Measurements from ENCODE around the gene GAK.
"Not testable (repeated sequence)": the region's sequence is repeated elsewhere in the genome, so short reads cannot be mapped to it uniquely, and the experiment has no call there.

Gene GAK

GRCh38 chr4:808860-809570 lies 123.1 kb downstream of the GAK start:
- no peak for DNase-seq (ENCODE audit: low read depth)

GRCh38 chr4:807792-808191 lies 124.3 kb downstream of the GAK start:
- no peak for DNase-seq (ENCODE audit: low read depth)

GRCh38 chr4:806979-807378 lies 125.1 kb downstream of the GAK start:
- not testable (repeated sequence) for DNase-seq (ENCODE audit: low read depth)

DNA sequence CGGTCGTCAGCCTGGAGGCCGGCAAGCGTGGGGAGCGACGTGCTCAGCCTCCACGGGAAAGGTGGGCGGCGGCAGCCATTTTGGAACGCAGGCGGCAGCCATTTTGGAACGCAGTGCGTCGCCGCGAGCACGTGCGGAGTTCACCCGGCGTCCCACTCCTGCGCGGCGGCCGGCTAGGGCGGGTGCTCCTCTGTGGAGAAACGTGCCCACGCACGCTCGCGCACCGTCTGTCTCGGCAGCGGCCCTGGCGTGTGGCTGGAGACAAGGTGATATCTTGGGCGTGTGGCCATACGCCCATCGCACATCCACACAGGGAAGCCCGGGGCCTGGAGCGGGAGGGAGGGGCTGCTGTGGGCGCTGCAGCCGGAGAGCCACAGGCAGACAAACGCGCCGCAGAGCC lies 127.3 kb downstream of the GAK start:
- DNase-seq (ENCODE audit: low read depth): no peak

GRCh38 chr4:803884-804283 lies 128.2 kb downstream of the GAK start:
- DNase-seq (ENCODE audit: low read depth): no peak

- no peak for DNase-seq (ENCODE audit: low read depth)
These were observed 130.5 kb downstream of the GAK start for GRCh38 chr4:801436-802124.
